22Rv1 (cell line): ENCODE data around the gene ATP5MG.

Source experiments
- H3K27ac ChIP-seq: fragments of 450-650 bp; 2 replicates; pipeline ENCODE4 v1.5.1; 2017
- ZFX ChIP-seq: fragments of 450-650 bp; IDR thresholded peaks from 2 replicates; pipeline ENCODE4 v1.6.1; 2017; ENCODE audit warnings: antibody characterized with exemption, borderline replicate concordance
- TF ChIP-seq, protein P1 (sequence below): fragments of 450-650 bp; IDR thresholded peaks from 2 replicates; pipeline ENCODE4 v1.5.1; 2017; ENCODE audit warnings: mild to moderate bottlenecking

ATP5MG gene

DNA sequence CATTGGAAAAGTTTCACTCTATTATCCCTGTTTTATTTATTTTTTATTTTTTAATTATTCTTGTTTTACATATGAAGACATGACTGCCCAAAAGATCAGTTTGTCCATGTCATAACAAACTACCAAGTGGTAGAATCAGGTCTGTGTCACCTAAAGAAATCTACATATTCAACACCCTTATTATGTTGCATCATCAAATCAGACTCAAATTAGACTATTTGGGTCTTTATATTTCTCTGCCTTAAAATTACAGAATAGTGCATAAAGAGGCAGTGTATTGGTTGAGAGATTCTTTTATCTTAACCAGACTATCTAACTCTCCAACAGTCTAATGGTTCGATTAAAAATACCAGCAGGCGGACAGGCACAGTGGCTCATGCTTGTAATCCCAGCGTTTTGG, 18.5 kb upstream of the ATP5MG start:
- H3K27ac ChIP-seq, result no peak overlapping the region
- TF ChIP-seq ZFX, result no peak
- TF ChIP-seq, protein P1, sequence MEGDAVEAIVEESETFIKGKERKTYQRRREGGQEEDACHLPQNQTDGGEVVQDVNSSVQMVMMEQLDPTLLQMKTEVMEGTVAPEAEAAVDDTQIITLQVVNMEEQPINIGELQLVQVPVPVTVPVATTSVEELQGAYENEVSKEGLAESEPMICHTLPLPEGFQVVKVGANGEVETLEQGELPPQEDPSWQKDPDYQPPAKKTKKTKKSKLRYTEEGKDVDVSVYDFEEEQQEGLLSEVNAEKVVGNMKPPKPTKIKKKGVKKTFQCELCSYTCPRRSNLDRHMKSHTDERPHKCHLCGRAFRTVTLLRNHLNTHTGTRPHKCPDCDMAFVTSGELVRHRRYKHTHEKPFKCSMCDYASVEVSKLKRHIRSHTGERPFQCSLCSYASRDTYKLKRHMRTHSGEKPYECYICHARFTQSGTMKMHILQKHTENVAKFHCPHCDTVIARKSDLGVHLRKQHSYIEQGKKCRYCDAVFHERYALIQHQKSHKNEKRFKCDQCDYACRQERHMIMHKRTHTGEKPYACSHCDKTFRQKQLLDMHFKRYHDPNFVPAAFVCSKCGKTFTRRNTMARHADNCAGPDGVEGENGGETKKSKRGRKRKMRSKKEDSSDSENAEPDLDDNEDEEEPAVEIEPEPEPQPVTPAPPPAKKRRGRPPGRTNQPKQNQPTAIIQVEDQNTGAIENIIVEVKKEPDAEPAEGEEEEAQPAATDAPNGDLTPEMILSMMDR, result no peak

DNA sequence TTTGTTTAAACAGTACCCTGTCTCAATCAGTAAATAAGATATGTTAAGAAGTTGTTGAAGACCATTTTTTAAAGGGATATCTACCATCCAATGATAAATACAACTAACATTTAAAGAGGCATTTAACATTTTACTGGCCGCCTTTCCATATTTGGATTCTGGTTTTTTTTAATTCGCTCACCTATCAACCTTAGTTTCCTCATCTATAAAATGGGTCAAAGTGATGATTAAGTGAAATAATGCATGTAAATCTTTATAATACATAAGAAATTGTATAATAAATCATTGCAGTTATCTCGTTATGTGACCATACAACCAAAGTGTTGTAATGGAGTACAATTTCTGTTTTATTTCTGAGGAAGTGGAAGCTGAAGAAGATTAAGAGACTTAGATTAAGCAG, 17.7 kb upstream of the ATP5MG start:
- TF ChIP-seq, protein P1, result no peak
- no peak for TF ChIP-seq ZFX
- no peak overlapping the region for H3K27ac ChIP-seq

DNA sequence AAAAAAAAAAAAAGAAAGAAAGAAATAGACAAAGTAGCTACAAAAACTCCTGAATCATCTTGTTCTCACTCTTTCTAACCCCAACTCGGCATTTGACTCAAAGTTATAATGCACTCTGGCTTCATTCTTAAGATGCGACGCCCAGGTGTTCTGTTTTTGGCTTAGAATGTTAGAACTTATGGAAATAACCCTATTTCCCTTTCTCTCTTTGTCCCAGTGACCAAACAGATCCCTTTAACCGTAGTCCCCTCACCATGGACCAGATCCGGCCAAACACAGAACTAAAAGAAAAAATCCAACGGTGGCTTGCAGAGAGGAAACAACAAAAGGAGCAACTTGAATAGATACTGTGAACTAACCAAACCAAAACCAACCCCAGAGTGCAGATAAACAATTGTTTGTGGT, 5.3 kb upstream of the ATP5MG start:
- TF ChIP-seq ZFX, result no peak
- peak overlapping the region; percentile 90 for H3K27ac ChIP-seq

DNA sequence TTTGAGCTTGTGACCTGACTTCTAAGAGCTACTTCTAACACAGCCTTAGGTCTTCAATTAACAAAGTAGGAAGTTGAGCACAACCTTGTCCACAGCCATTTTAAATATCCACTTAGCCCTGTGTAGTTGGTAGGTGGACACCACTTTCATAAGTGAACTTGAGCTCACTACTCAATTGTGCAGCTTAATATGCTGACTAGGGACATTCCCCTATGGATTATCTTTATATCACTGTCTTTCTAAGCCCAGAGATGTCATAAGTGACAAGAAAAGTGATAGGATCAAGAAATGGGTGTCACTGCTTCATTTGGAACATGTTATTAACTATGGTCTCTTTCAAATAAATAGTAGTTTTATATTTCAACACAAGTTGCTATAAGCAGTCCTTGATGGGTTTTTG, 4.0 kb upstream of the ATP5MG start:
- H3K27ac ChIP-seq, result peak overlapping the region; percentile 90

DNA sequence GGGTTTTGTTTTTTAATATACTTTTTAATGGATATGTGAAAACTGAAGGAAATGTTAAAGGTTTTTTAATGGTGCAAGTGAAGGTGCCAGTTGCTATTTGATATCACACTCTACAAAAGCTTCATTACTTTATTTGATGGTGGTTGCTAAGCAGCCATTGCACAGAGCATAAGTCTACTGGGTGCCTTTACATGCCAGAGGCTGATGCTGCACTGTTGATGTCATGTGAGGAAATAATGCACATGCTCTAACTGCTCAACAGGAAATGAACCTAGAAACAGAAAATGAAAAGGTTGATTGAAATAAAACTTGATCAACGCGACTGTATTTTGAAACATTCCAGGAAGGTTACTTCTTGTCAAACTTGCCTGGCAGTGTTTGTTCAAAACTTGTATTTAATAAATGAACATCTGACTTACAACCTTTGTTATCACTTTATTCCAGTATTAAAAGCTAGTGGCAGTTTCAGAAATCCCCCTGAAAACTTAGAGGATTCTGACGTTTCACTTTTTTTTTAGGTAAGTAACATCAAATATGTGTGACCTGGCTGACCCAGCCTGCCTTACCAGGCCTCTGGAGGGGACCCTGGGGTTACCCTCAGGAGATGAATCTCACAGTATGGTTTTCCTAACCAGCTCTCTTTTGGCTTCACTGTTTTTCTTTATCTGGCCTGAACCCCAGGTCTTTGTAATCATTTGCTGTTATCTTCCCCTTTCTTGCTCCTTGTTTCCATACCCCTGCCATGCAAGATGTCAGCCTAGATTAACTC, 2.4 kb upstream of the ATP5MG start:
- TF ChIP-seq, protein P1, result no peak
- no peak for TF ChIP-seq ZFX
- peak overlapping the region; percentile 90 for H3K27ac ChIP-seq

More for the DNA sequence above, 4.0 kb upstream of the ATP5MG start:
- no peak for TF ChIP-seq ZFX
- TF ChIP-seq, protein P1, result no peak

DNA sequence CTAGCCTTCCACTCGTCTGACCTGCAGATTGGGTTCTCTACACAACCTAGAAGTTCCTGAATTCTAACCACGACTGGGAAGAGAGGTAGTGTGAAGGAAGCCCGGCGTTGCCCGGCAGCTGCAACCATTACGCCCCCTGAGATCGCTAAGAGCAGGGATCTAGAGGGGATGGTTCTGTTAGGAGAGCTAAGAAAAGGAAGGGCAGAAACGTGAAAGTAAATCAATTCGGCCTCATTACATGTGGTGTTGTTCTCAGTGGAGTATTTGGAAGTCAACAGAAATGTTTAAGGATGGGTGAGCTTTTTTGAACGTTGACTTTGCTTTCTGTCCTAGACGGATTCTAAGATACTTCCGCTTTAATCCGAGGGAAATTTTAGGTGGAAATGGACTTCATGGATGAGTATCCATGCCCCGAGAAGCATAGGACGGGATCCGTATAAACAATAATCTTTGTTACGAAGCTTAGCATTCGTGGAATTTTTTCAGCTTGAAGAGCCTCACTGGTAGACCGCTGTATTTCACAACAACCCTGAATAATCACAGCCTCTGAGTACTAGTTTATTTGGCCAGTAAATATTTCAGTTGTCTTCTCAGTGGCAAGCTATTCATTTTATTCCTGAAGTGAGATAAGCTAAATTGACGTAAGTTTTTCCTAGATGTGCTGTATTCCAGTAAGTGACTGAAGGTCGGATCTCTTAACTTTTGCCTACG, 629 bp downstream of the ATP5MG start:
- TF ChIP-seq, protein P1, result no peak
- no peak for TF ChIP-seq ZFX
- peak overlapping the region; percentile 90 for H3K27ac ChIP-seq

DNA sequence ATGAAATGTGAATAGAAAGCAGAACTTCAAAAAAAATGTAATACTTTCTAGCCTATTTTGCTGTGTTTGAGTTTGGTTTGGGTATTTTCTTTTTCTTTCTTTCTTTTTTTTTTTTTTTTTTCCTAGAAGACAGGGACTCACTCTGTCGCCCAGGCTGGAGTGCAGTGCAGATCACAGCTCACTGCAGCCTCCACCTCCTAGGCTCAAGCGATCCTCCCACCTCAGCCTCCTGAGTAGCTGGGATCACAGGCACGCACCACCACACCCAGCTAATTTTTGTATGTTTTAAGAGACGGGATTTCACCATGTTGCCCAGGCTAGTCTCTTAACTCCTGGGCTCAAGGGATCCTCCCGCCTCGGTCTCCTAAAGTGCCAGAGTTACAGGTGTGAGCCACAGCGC, 1.2 kb downstream of the ATP5MG start:
- peak overlapping the region; percentile 90; the same call in 1 of the 2 replicates for H3K27ac ChIP-seq

DNA sequence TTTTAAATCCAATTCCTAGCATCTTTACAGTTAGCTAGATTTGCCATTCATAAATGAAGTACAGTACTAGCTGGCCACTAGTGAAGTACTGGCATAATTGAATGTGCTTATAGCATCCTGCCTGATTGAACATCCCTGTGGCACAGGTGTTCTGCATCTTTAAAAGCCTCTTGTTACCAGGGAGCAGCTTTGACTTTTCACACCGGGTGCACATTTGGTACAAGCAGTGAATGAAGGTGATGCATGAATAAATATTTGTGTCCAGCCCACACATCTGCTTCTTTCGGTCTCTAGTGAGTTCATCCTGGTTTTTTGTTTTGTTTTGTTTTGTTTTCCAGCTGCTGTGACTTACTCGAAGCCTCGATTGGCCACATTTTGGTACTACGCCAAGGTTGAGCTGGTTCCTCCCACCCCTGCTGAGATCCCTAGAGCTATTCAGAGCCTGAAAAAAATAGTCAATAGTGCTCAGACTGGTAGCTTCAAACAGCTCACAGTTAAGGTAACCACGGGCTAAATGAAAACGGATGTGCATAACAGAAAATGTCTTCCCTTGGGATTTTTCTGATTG, 5.3 kb downstream of the ATP5MG start:
- H3K27ac ChIP-seq, result no peak overlapping the region
- no peak for TF ChIP-seq ZFX
- TF ChIP-seq, protein P1, result no peak
